Thyroid gland (tissue), 4 donors: ENCODE results near the gene PLCD3. TPM values are rescaled to one million over a fixed set of nuclear protein-coding genes. Genes with fewer than 3 reads are reported as not detected.

ENCODE experiments used
- DNase-seq, 2 donors: peaks; one replicate each; pipeline ENCODE4 v3.0.0-alpha.2; 2019
- H3K27ac ChIP-seq, 3 donors: fragments of 200-600 bp; sonication (generic); 1 replicate in 2 of 3; 2 replicates in 1 of 3; pipeline ENCODE4 v1.5.1; 2016 to 2019; ENCODE audit warnings: mild to moderate bottlenecking in 1 of 3, moderate library complexity in 1 of 3
- H3K27me3 ChIP-seq: fragments of 200-600 bp; sonication (generic); one replicate; pipeline ENCODE4 v1.5.1; 2019
- H3K36me3 ChIP-seq, 2 donors: fragments of 200-600 bp; sonication (generic); one replicate each; pipeline ENCODE4 v1.5.1; 2016 to 2019
- H3K4me1 ChIP-seq, 2 donors: fragments of 200-600 bp; sonication (generic); one replicate each; pipeline ENCODE4 v1.5.1; 2017 to 2019
- H3K4me3 ChIP-seq, 3 donors: fragments of 200-600 bp; sonication (generic); replicated peaks in 1 of 3; 1 replicate in 2 of 3; 2 replicates in 1 of 3; pipeline ENCODE4 v1.5.1; 2016; ENCODE audit warnings: mild to moderate bottlenecking in 1 of 3
- H3K9me3 ChIP-seq: fragments of 200-600 bp; sonication (generic); one replicate; pipeline ENCODE4 v1.5.1; 2017
- CTCF ChIP-seq, 6 experiments: fragments of 200-600 bp in 3 of 6; fragments of 450-650 bp in 3 of 6; sonication (generic) in 3 of 6; IDR thresholded peaks; one replicate each; pipeline ENCODE4 v1.5.1; 2016 to 2019; ENCODE audit warnings: antibody characterized with exemption in 6 of 6, mild to moderate bottlenecking in 2 of 6, inconsistent platforms in 1 of 6, moderate library complexity in 1 of 6
- POLR2A ChIP-seq, 2 donors: fragments of 450-650 bp; IDR thresholded peaks; one replicate each; pipeline ENCODE4 v1.6.1; 2017; ENCODE audit warnings: antibody characterized with exemption in 2 of 2, mild to moderate bottlenecking in 2 of 2, moderate library complexity in 1 of 2
- WGBS, 2 donors: methylation state at CpG; one replicate each; pipeline ENCODE4 v1.1.5; 2017; 5-methylcytosine and 5-hydroxymethylcytosine counted together
- intact Hi-C: fragments of 100-400 bp; cut with DNase I; formaldehyde crosslinking; loops from one replicate; pipeline ENCODE4 v1.15.1; 2023
- total RNA-seq, 4 donors: library from RNA; depleted of rRNA; stranded (reverse); fragments of >200 nt; gene quantifications; one replicate each; pipeline ENCODE4 v1.2.3, GENCODE V29; 2016

The PLCD3 gene
- total RNA-seq, 4 donors from 2014 or later: 8.6 to 24.8 (median 16.9) TPM

- Histone ChIP-seq H3K4me1 (peaks cover 0 to 7% of the 10 kb centered on the region in 2 donors), H3K27me3 (no peaks in the 10 kb centered on the region), H3K36me3 (no peaks in the 10 kb centered on the region), H3K27ac (no peak overlapping the region), H3K4me3 (no peak overlapping the region), H3K9me3 (no peaks in the 10 kb centered on the region)
- 87 to 98% methylated on average over 15 to 17 of the region's 20 CpGs for WGBS, 2 donors
- no peak for DNase-seq
- intact Hi-C loops: no loop called here
- no peak for TF ChIP-seq POLR2A (IDR thresholded peaks at IDR 0.05)
- no peak for TF ChIP-seq CTCF (IDR thresholded peaks at IDR 0.05)
Measured at GRCh38 chr17:45117848-45118646, 14.3 kb downstream of the PLCD3 start.

- Histone ChIP-seq H3K27ac (no peak overlapping the region), H3K9me3 (no peaks in the 10 kb centered on the region), H3K27me3 (no peaks in the 10 kb centered on the region), H3K4me3 (no peak overlapping the region), H3K36me3 (no peaks in the 10 kb centered on the region), H3K4me1 (peaks cover 1 to 2% of the 10 kb centered on the region in 2 donors)
- intact Hi-C loops: no loop called here
- DNase-seq: no peak
- TF ChIP-seq CTCF (IDR thresholded peaks at IDR 0.05) (no peak), POLR2A (IDR thresholded peaks at IDR 0.05) (no peak)
- WGBS, 2 donors: 93 to 98% methylated on average over 4 of the region's 4 CpGs
Measured at GRCh38 chr17:45117334-45117733, 15.0 kb downstream of the PLCD3 start.

- WGBS, 2 donors: 91 to 93% methylated on average over 10 of the region's 10 CpGs
Measured at GRCh38 chr17:45116434-45117016, 15.8 kb downstream of the PLCD3 start.

GRCh38 chr17:45115871-45116270 lies 16.4 kb downstream of the PLCD3 start:
- no peak for DNase-seq
- 74 to 79% methylated on average over 11 of the region's 11 CpGs for WGBS, 2 donors
- intact Hi-C loops: no loop called here
- Histone ChIP-seq H3K36me3 (no peaks in the 10 kb centered on the region), H3K4me1 (peaks cover 15 to 16% of the 10 kb centered on the region in 2 donors), H3K27ac (no peak overlapping the region), H3K9me3 (no peaks in the 10 kb centered on the region), H3K27me3 (no peaks in the 10 kb centered on the region), H3K4me3 (no peak overlapping the region)
- no peak for TF ChIP-seq POLR2A (IDR thresholded peaks at IDR 0.05)
- TF ChIP-seq CTCF (IDR thresholded peaks at IDR 0.05): no peak

More at GRCh38 chr17:45116434-45117016, 15.8 kb downstream of the PLCD3 start:
- Histone ChIP-seq H3K36me3 (no peaks in the 10 kb centered on the region), H3K27ac (no peak overlapping the region), H3K9me3 (no peaks in the 10 kb centered on the region), H3K27me3 (no peaks in the 10 kb centered on the region), H3K4me1 (peaks cover 9% of the 10 kb centered on the region in 2 donors), H3K4me3 (no peak overlapping the region)
- DNase-seq: no peak
- TF ChIP-seq CTCF (IDR thresholded peaks at IDR 0.05) (no peak), POLR2A (IDR thresholded peaks at IDR 0.05) (no peak)
- intact Hi-C loops: no loop called here

GRCh38 chr17:45115015-45115625 lies 17.2 kb downstream of the PLCD3 start:
- 90 to 92% methylated on average over 26 of the region's 26 CpGs for WGBS, 2 donors
- no peak for DNase-seq
- intact Hi-C loops: no loop called here
- no peak for TF ChIP-seq POLR2A (IDR thresholded peaks at IDR 0.05)
- TF ChIP-seq CTCF (IDR thresholded peaks at IDR 0.05): no peak
- Histone ChIP-seq H3K27me3 (no peaks in the 10 kb centered on the region), H3K36me3 (no peaks in the 10 kb centered on the region), H3K4me1 (peaks cover 20 to 22% of the 10 kb centered on the region in 2 donors), H3K9me3 (no peaks in the 10 kb centered on the region), H3K27ac (no peak overlapping the region), H3K4me3 (no peak overlapping the region)
